Breast epithelium (tissue), 3 donors: ENCODE data around the gene AGBL1.

Experiments
- POLR2A ChIP-seq: fragments of 450-650 bp; IDR thresholded peaks from one replicate; pipeline ENCODE4 v1.6.1; 2016; ENCODE audit warnings: antibody characterized with exemption, mild to moderate bottlenecking, moderate library complexity
- POLR2AphosphoS5 ChIP-seq, 3 donors: sonication (generic); formaldehyde crosslinking; IDR thresholded peaks; one replicate each; pipeline ENCODE4 v1.6.1; 2017; ENCODE audit warnings: antibody characterized with exemption in 3 of 3
- TF ChIP-seq, protein P1 (sequence below), 3 donors: fragments of 450-650 bp; IDR thresholded peaks; one replicate each; pipeline ENCODE4 v1.5.1; 2016 to 2017; ENCODE audit warnings: antibody characterized with exemption in 3 of 3, mild to moderate bottlenecking in 3 of 3, moderate library complexity in 3 of 3

GRCh38 chr15:87034886-87035285, 955.2 kb downstream of the AGBL1 start:
- TF ChIP-seq POLR2AphosphoS5 (IDR thresholded peaks at IDR 0.05), result no peak
- TF ChIP-seq POLR2A, result no peak
- TF ChIP-seq, protein P1, sequence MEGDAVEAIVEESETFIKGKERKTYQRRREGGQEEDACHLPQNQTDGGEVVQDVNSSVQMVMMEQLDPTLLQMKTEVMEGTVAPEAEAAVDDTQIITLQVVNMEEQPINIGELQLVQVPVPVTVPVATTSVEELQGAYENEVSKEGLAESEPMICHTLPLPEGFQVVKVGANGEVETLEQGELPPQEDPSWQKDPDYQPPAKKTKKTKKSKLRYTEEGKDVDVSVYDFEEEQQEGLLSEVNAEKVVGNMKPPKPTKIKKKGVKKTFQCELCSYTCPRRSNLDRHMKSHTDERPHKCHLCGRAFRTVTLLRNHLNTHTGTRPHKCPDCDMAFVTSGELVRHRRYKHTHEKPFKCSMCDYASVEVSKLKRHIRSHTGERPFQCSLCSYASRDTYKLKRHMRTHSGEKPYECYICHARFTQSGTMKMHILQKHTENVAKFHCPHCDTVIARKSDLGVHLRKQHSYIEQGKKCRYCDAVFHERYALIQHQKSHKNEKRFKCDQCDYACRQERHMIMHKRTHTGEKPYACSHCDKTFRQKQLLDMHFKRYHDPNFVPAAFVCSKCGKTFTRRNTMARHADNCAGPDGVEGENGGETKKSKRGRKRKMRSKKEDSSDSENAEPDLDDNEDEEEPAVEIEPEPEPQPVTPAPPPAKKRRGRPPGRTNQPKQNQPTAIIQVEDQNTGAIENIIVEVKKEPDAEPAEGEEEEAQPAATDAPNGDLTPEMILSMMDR (IDR thresholded peaks at IDR 0.05), result no peak
